ENCODE data around the gene BPIFA3. TPM values are rescaled to one million over a fixed set of nuclear protein-coding genes. Genes with fewer than 3 reads are reported as not detected.
A peak's percentile ranks its signal among the peaks of the same experiment; 100 is the strongest.

Gene BPIFA3
- total RNA-seq, 1 donor from 2014 or later: not detected

GRCh38 chr20:33211817-33212424, 5.2 kb upstream of the BPIFA3 start:
- Mint-ChIP-seq H3K27ac (no peak overlapping the region), H3K4me1 (peaks cover 3% of the 10 kb centered on the region), H3K27me3 (ENCODE audit: insufficient read depth, low read depth) (peaks cover 17% of the 10 kb centered on the region), H3K36me3 (no peaks in the 10 kb centered on the region), H3K4me3 (no peak overlapping the region), H3K9me3 (no peaks in the 10 kb centered on the region)
- Histone ChIP-seq H2AFZ (replicated peaks) (no peak overlapping the region), H3K9me3 (ENCODE audit: low read depth) (no peaks in the 10 kb centered on the region), H3K4me2 (no peak overlapping the region), H3F3A (ENCODE audit: low read depth) (no peaks in the 10 kb centered on the region), H3K27ac (no peak overlapping the region), H3K79me2 (ENCODE audit: low read depth) (no peaks in the 10 kb centered on the region), H4K20me1 (ENCODE audit: low read depth) (peaks cover 18% of the 10 kb centered on the region), H3K4me1 (no peaks in the 10 kb centered on the region), H3K9ac (no peak overlapping the region), H3K27me3 (peaks cover 59% of the 10 kb centered on the region), H3K4me3 (no peak overlapping the region), H3K36me3 (no peaks in the 10 kb centered on the region)
- TF ChIP-seq, protein P1, sequence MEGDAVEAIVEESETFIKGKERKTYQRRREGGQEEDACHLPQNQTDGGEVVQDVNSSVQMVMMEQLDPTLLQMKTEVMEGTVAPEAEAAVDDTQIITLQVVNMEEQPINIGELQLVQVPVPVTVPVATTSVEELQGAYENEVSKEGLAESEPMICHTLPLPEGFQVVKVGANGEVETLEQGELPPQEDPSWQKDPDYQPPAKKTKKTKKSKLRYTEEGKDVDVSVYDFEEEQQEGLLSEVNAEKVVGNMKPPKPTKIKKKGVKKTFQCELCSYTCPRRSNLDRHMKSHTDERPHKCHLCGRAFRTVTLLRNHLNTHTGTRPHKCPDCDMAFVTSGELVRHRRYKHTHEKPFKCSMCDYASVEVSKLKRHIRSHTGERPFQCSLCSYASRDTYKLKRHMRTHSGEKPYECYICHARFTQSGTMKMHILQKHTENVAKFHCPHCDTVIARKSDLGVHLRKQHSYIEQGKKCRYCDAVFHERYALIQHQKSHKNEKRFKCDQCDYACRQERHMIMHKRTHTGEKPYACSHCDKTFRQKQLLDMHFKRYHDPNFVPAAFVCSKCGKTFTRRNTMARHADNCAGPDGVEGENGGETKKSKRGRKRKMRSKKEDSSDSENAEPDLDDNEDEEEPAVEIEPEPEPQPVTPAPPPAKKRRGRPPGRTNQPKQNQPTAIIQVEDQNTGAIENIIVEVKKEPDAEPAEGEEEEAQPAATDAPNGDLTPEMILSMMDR (IDR thresholded peaks at IDR 0.05): peak; percentile 77
- TF ChIP-seq EZH2phosphoT487 (IDR thresholded peaks at IDR 0.05): no peak
- DNase-seq (ENCODE audit: low spot score): peak; percentile 86

GRCh38 chr20:33224399-33224798, 7.2 kb downstream of the BPIFA3 start:
- Histone ChIP-seq H3K27me3 (peaks cover 16% of the 10 kb centered on the region), H3K4me1 (no peaks in the 10 kb centered on the region), H3K9me3 (ENCODE audit: low read depth) (no peaks in the 10 kb centered on the region), H3K9ac (no peak overlapping the region), H3F3A (ENCODE audit: low read depth) (no peaks in the 10 kb centered on the region), H4K20me1 (ENCODE audit: low read depth) (no peaks in the 10 kb centered on the region), H3K36me3 (no peaks in the 10 kb centered on the region), H3K4me3 (no peak overlapping the region), H3K4me2 (no peak overlapping the region), H3K79me2 (ENCODE audit: low read depth) (no peaks in the 10 kb centered on the region), H2AFZ (replicated peaks) (no peak overlapping the region), H3K27ac (no peak overlapping the region)
- Mint-ChIP-seq H3K27me3 (ENCODE audit: insufficient read depth, low read depth) (peaks cover 16% of the 10 kb centered on the region), H3K4me3 (no peak overlapping the region), H3K27ac (no peak overlapping the region), H3K4me1 (no peaks in the 10 kb centered on the region), H3K36me3 (no peaks in the 10 kb centered on the region), H3K9me3 (no peaks in the 10 kb centered on the region)
- TF ChIP-seq EZH2 (IDR thresholded peaks at IDR 0.05): no peak
- no peak for TF ChIP-seq EZH2phosphoT487 (IDR thresholded peaks at IDR 0.05)
- TF ChIP-seq, protein P1 (IDR thresholded peaks at IDR 0.05): no peak
- no peak for DNase-seq (ENCODE audit: low spot score)

- H3K9me3 ChIP-seq (ENCODE audit: low read depth): no peaks in the 10 kb centered on the region
- H3K36me3 ChIP-seq: no peaks in the 10 kb centered on the region
- Mint-ChIP-seq H3K27me3 (ENCODE audit: insufficient read depth, low read depth) (peaks cover 15% of the 10 kb centered on the region), H3K4me3 (peak overlapping the region; percentile 46), H3K27ac (no peak overlapping the region), H3K36me3 (no peaks in the 10 kb centered on the region), H3K9me3 (no peaks in the 10 kb centered on the region), H3K4me1 (no peaks in the 10 kb centered on the region)
- no peak overlapping the region for H3K4me3 ChIP-seq
- H3K4me2 ChIP-seq: no peak overlapping the region
- H3K27me3 ChIP-seq: peaks cover 4% of the 10 kb centered on the region
- H3K9ac ChIP-seq: no peak overlapping the region
- H3K4me1 ChIP-seq: no peaks in the 10 kb centered on the region
- peak; percentile 34 for DNase-seq (ENCODE audit: low spot score)
- TF ChIP-seq EZH2 (IDR thresholded peaks at IDR 0.05) (no peak), EZH2phosphoT487 (IDR thresholded peaks at IDR 0.05) (no peak)
- TF ChIP-seq, protein P1 (IDR thresholded peaks at IDR 0.05): no peak
- H3K27ac ChIP-seq: no peak overlapping the region
- H3K79me2 ChIP-seq (ENCODE audit: low read depth): no peaks in the 10 kb centered on the region
- no peaks in the 10 kb centered on the region for H4K20me1 ChIP-seq (ENCODE audit: low read depth)
- no peaks in the 10 kb centered on the region for H3F3A ChIP-seq (ENCODE audit: low read depth)
- H2AFZ ChIP-seq (replicated peaks): no peak overlapping the region
Measured at GRCh38 chr20:33229843-33230242, 12.7 kb downstream of the BPIFA3 start.

Measured in neural progenitor cell (in vitro differentiated cells).